Effector memory CD4-positive, alpha-beta T cell (primary cell): Measurements from ENCODE around the gene ARSK.
A peak's percentile ranks its signal among the peaks of the same experiment; 100 is the strongest.

Experiments
- DNase-seq, 3 donors: peaks; one replicate each; pipeline ENCODE4 v3.0.0-alpha.2; 2020
- H3K27ac ChIP-seq: 2 replicates; pipeline ENCODE4 v1.7.0; 2013; ENCODE audit warnings: mild to moderate bottlenecking, low read length, moderate library complexity; ENCODE audit not compliant: insufficient read depth, poor library complexity, severe bottlenecking
- H3K27me3 ChIP-seq: replicated peaks from 2 replicates; pipeline ENCODE4 v1.7.0; 2013; ENCODE audit warnings: mild to moderate bottlenecking, low read length; ENCODE audit not compliant: insufficient read depth, control insufficient read depth, poor library complexity, severe bottlenecking
- H3K36me3 ChIP-seq: 2 replicates; pipeline ENCODE4 v1.7.0; 2013; ENCODE audit warnings: mild to moderate bottlenecking, low read length, moderate library complexity; ENCODE audit not compliant: control insufficient read depth, insufficient read depth
- H3K4me1 ChIP-seq: 2 replicates; pipeline ENCODE4 v1.7.0; 2013; ENCODE audit warnings: low read length, mild to moderate bottlenecking; ENCODE audit not compliant: control insufficient read depth, insufficient read depth, poor library complexity, severe bottlenecking
- H3K4me3 ChIP-seq: 2 replicates; pipeline ENCODE4 v1.7.0; 2013; ENCODE audit warnings: low read length, low read depth, mild to moderate bottlenecking; ENCODE audit not compliant: insufficient read depth, poor library complexity, severe bottlenecking
- H3K9me3 ChIP-seq: 2 replicates; pipeline ENCODE4 v1.7.0; 2013; ENCODE audit warnings: mild to moderate bottlenecking, low read length, moderate library complexity; ENCODE audit not compliant: control insufficient read depth

Gene ARSK

DNA sequence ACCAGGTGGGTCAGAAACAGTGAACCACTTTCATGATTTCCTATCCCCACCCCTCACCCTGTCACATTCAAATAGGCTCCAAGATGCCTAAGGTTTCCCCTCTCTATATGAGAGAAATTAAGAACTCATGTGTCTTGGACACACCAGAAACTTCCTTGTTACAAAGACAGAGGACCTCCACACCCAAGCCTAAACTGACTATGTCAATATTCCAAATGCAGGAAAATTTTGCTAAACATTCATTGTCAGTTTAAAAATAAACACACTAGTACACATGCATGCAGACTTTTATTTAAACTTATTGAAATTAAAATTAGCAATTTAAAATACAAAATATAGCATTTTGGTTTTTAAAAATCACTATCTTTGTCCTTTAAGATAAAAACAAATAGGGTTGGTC, 26.3 kb upstream of the ARSK start:
- Histone ChIP-seq H3K36me3 (peaks cover 45% of the 10 kb centered on the region), H3K4me1 (no peaks in the 10 kb centered on the region), H3K4me3 (no peak overlapping the region), H3K9me3 (no peaks in the 10 kb centered on the region), H3K27ac (no peak overlapping the region), H3K27me3 (no peaks in the 10 kb centered on the region)
- DNase-seq = no peak

DNA sequence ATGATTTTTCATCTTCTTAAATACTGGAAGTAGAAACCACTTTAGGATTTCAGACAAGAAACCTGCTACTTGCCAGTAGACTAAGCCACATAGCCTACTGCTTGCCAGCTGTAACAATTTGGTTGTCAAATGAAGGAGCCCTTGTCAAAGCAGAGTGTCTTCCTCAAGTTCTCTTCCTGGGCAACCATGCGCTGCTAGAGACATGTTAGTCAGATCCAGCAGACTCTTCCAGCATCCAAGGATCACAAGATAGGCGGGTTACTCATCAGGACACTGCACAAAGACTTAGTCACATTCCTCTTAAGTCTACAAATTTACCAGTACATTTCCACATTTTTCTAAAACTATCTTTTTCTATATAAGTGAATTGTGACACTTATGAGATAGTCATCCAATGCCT, 24.5 kb upstream of the ARSK start:
- no peaks in the 10 kb centered on the region for H3K4me1 ChIP-seq
- no peaks in the 10 kb centered on the region for H3K27me3 ChIP-seq
- no peak overlapping the region for H3K4me3 ChIP-seq
- no peak for DNase-seq
- H3K36me3 ChIP-seq = peaks cover 38% of the 10 kb centered on the region
- no peaks in the 10 kb centered on the region for H3K9me3 ChIP-seq
- H3K27ac ChIP-seq = no peak overlapping the region

DNA sequence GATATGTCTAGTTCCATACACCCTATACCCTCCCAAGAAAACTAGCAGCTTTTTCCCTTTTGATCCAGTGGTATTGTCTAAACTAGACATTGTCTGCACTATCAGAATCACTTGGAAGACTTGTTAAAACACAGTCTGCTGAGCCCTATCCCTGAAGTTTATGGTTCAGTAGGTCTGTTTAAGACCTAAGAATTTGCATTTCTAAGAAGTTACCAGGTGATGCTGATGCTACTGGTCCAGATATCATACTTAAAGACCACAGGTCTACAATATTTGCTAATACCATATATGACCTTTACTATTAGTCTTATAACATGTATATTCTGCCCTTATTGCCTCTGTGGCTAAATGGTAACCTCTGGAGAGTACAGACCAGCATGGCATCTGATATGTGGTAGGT, 23.4 kb upstream of the ARSK start:
- H3K9me3 ChIP-seq = no peaks in the 10 kb centered on the region
- no peak overlapping the region for H3K27ac ChIP-seq
- H3K27me3 ChIP-seq = no peaks in the 10 kb centered on the region
- no peak overlapping the region for H3K4me3 ChIP-seq
- peaks cover 38% of the 10 kb centered on the region for H3K36me3 ChIP-seq
- no peaks in the 10 kb centered on the region for H3K4me1 ChIP-seq
- DNase-seq = no peak

DNA sequence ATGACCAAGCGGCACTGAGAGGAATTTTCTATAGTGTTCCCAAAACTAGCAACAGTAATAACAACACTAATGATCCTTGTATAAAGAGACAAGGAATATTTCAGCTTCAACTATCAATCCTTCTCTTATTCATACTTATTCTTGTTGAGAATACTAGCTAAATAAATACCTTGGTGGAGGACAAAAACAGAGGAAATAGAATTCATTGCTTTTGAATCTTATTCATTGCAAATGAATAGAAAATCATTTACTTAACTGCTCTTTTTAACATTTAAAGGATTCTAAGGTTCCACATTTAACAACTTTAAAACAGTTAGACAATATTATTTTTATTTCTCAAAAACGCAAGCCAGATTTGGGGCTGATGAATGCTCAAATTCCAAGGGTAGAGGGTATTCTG, 22.5 kb upstream of the ARSK start:
- Histone ChIP-seq H3K27ac (no peak overlapping the region), H3K4me1 (no peaks in the 10 kb centered on the region), H3K27me3 (no peaks in the 10 kb centered on the region), H3K9me3 (no peaks in the 10 kb centered on the region), H3K4me3 (no peak overlapping the region), H3K36me3 (peaks cover 46% of the 10 kb centered on the region)
- DNase-seq = no peak

DNA sequence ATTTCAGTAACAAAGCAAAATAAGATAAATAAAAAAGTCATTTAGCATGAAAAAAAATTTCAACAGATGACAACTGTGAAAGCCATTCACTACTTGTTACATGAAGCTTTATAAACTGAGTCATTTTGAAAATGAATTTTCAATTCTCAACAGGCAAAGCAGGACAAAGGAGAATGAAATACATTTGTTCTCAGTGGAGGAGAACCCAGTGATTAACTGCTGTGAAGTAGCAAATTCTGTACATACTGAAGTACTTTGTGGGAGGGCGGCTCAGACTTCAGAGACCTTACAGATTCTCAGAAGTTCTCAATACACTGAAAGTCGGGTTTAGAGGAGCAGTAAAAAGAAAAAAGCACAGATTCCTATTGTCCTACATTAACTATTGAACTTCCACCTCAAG, 21.8 kb upstream of the ARSK start:
- Histone ChIP-seq H3K9me3 (no peaks in the 10 kb centered on the region), H3K36me3 (peaks cover 45% of the 10 kb centered on the region), H3K27ac (no peak overlapping the region), H3K27me3 (no peaks in the 10 kb centered on the region), H3K4me1 (no peaks in the 10 kb centered on the region), H3K4me3 (no peak overlapping the region)
- DNase-seq = no peak

DNA sequence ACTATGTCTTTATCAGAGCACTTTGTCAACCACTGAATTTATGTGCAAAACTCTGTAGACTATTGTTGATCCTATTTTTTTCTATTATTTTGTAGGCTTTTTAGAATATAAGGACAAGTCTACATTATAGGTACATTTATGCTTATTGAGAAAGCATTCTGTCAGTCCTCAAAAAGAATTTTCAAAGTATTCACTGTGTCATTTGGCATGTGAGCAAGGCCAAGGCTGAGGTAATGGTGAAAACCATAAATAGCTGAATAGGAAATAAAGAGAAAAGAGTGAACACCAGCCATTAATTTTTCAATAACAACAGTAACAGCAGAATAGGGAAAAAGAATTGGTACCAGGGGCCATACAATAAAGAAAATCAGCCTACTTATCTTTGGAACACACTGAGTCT, 21.1 kb upstream of the ARSK start:
- H3K27ac ChIP-seq = no peak overlapping the region

DNA sequence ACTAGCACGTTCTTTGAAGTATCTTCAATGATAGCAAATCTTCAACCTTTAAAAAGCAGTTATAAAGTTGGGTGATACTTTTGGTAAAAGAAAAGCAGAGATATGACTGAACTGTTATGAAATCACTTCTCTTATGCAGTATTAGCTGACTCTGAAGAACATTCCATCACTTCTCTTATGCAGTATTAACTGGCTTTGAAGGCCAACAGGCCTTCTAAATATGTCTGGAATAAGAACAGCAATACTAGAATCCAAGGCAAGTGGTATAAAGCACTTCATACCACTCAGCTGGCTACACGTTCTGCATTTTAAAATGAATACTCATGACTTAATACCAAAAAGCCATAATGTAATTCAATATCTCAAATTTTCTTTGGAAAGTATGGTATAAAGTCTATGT, 17.4 kb upstream of the ARSK start:
- Histone ChIP-seq H3K36me3 (peaks cover 37% of the 10 kb centered on the region), H3K27me3 (no peaks in the 10 kb centered on the region), H3K4me1 (no peaks in the 10 kb centered on the region), H3K4me3 (no peak overlapping the region), H3K9me3 (no peaks in the 10 kb centered on the region), H3K27ac (no peak overlapping the region)
- no peak for DNase-seq

More for the DNA sequence above, 21.1 kb upstream of the ARSK start:
- no peaks in the 10 kb centered on the region for H3K9me3 ChIP-seq
- DNase-seq = no peak
- H3K36me3 ChIP-seq = peaks cover 38% of the 10 kb centered on the region
- H3K27me3 ChIP-seq = no peaks in the 10 kb centered on the region
- H3K4me3 ChIP-seq = no peak overlapping the region
- no peaks in the 10 kb centered on the region for H3K4me1 ChIP-seq

DNA sequence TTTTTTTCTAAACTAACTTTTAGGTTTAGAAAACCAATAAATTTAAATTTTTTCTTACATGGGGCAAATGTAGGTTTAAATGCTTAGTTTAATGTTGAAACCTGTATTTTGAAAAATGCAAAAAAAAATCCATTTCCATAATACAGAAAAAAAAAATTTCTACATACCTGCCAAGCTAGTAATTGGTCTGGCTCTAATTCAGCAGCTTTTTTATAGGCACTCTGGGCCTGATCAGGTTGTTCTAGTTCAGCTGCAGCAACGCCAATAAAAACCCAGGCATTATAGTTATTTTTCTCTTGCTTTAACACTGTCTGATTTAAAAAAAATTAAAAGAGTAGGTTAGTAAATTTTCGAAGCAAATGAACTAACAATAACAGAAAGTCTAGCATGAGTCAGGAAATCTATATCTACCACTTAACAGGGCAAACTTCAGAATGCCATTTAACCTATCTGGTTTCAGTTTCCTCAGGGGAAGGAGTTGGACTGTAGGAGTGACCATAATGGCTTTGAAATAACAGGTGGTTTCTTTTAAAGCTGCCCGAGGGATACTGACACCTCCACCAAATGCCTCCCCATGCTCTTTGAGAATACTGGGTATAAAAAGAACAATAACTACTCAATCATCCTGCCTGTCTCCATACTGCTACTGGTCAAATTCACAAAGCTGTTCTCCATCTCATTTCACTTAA, 11.7 kb upstream of the ARSK start:
- Histone ChIP-seq H3K27me3 (no peaks in the 10 kb centered on the region), H3K36me3 (peaks cover 49% of the 10 kb centered on the region), H3K9me3 (no peaks in the 10 kb centered on the region), H3K4me1 (no peaks in the 10 kb centered on the region), H3K27ac (no peak overlapping the region), H3K4me3 (no peak overlapping the region)
- no peak for DNase-seq

DNA sequence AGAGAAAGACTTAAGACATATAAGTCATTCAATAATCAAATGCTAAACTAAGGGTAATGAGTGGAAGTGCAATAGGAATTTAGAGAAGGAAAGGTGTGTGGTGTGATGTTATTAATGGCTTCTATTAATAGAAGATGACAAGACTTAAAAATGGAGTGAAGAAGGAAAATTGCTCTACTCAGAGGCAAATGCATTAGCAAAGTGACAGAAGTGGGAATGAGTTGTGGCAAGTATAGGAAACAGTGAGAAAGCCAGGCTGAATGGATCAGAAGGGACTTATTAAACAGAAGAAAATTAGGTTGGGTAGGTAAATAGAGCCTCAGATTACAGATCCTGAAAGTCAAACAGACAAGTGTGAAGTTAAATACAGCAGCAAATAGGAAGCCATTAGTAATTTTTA, 5.9 kb upstream of the ARSK start:
- no peaks in the 10 kb centered on the region for H3K27me3 ChIP-seq
- H3K4me1 ChIP-seq = peaks cover 4% of the 10 kb centered on the region
- no peak overlapping the region for H3K4me3 ChIP-seq
- no peaks in the 10 kb centered on the region for H3K9me3 ChIP-seq
- no peak for DNase-seq
- no peak overlapping the region for H3K27ac ChIP-seq
- H3K36me3 ChIP-seq = peaks cover 34% of the 10 kb centered on the region

DNA sequence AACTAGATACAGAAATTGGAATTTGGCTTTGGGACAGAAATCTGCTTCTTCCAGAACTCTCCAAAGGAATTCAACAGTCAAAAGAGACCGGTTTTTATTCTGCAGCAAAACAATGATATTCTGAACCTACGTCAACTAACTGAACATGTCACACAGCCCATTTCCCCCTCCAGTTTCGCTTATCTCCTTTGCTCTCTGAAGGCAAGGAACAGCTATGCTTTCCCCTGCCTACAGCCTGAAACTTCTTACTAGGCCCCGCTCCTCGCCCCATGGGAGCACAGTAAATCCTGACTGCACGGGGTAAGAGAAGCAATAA, 612 bp upstream of the ARSK start:
- Histone ChIP-seq H3K9me3 (no peaks in the 10 kb centered on the region), H3K4me1 (peaks cover 13% of the 10 kb centered on the region), H3K36me3 (peaks cover 6% of the 10 kb centered on the region), H3K4me3 (peak overlapping the region; percentile 84), H3K27ac (peak overlapping the region; percentile 86), H3K27me3 (no peaks in the 10 kb centered on the region)
- no peak for DNase-seq
